ENCODE results near the gene DSTYK.

DNA sequence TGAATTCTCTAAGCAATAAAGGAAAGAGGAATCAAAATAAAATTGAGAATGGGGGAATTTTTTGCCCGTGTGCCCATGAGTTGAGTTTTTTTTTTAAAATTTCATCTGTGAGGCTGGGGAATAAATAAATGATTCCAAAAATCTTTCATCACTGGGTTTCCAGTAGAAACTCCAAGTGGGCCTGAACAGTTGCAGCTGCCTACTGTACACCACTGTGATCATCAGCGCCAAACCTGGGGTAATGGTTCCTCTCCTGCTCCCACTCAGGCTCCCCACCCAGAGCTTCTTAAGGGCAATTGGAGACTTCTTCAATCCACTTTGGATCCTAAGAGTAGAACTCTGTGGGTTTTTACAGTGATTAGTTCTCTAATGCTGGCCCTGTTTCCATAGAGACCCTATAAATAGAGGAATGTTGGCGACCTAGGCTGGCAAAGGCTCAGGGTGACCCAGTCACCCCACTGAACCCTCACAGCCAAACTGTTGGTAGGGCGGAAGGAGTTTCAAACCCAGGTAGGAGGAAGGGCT, 25.5 kb upstream of the DSTYK start:
- TF ChIP-seq ZNF792 (tag by site-specific recombination; IDR thresholded peaks at IDR 0.05) (no peak), ZSCAN30 (tag by site-specific recombination; IDR thresholded peaks at IDR 0.05) (no peak), ZNF24 (tag by site-specific recombination; IDR thresholded peaks at IDR 0.05) (no peak), ZNF174 (tag by site-specific recombination; IDR thresholded peaks at IDR 0.05) (no peak), ZNF10 (tag by site-specific recombination; IDR thresholded peaks at IDR 0.05) (no peak), TCF7L2 (IDR thresholded peaks at IDR 0.05; ENCODE audit: borderline replicate concordance, low read depth, low read length) (no peak), ZNF350 (tag by site-specific recombination; IDR thresholded peaks at IDR 0.05) (no peak), ZNF155 (tag by site-specific recombination; IDR thresholded peaks at IDR 0.05) (no peak)
- TF ChIP-seq, protein P1, sequence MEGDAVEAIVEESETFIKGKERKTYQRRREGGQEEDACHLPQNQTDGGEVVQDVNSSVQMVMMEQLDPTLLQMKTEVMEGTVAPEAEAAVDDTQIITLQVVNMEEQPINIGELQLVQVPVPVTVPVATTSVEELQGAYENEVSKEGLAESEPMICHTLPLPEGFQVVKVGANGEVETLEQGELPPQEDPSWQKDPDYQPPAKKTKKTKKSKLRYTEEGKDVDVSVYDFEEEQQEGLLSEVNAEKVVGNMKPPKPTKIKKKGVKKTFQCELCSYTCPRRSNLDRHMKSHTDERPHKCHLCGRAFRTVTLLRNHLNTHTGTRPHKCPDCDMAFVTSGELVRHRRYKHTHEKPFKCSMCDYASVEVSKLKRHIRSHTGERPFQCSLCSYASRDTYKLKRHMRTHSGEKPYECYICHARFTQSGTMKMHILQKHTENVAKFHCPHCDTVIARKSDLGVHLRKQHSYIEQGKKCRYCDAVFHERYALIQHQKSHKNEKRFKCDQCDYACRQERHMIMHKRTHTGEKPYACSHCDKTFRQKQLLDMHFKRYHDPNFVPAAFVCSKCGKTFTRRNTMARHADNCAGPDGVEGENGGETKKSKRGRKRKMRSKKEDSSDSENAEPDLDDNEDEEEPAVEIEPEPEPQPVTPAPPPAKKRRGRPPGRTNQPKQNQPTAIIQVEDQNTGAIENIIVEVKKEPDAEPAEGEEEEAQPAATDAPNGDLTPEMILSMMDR (tag by site-specific recombination; IDR thresholded peaks at IDR 0.05): no peak
- TF ChIP-seq, protein P2, sequence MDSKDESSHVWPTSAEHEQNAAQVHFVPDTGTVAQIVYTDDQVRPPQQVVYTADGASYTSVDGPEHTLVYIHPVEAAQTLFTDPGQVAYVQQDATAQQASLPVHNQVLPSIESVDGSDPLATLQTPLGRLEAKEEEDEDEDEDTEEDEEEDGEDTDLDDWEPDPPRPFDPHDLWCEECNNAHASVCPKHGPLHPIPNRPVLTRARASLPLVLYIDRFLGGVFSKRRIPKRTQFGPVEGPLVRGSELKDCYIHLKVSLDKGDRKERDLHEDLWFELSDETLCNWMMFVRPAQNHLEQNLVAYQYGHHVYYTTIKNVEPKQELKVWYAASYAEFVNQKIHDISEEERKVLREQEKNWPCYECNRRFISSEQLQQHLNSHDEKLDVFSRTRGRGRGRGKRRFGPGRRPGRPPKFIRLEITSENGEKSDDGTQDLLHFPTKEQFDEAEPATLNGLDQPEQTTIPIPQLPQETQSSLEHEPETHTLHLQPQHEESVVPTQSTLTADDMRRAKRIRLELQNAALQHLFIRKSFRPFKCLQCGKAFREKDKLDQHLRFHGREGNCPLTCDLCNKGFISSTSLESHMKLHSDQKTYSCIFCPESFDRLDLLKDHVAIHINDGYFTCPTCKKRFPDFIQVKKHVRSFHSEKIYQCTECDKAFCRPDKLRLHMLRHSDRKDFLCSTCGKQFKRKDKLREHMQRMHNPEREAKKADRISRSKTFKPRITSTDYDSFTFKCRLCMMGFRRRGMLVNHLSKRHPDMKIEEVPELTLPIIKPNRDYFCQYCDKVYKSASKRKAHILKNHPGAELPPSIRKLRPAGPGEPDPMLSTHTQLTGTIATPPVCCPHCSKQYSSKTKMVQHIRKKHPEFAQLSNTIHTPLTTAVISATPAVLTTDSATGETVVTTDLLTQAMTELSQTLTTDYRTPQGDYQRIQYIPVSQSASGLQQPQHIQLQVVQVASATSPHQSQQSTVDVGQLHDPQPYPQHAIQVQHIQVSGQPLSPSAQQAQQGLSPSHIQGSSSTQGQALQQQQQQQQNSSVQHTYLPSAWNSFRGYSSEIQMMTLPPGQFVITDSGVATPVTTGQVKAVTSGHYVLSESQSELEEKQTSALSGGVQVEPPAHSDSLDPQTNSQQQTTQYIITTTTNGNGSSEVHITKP (tag by site-specific recombination; IDR thresholded peaks at IDR 0.05): no peak
- TF ChIP-seq, protein P3, sequence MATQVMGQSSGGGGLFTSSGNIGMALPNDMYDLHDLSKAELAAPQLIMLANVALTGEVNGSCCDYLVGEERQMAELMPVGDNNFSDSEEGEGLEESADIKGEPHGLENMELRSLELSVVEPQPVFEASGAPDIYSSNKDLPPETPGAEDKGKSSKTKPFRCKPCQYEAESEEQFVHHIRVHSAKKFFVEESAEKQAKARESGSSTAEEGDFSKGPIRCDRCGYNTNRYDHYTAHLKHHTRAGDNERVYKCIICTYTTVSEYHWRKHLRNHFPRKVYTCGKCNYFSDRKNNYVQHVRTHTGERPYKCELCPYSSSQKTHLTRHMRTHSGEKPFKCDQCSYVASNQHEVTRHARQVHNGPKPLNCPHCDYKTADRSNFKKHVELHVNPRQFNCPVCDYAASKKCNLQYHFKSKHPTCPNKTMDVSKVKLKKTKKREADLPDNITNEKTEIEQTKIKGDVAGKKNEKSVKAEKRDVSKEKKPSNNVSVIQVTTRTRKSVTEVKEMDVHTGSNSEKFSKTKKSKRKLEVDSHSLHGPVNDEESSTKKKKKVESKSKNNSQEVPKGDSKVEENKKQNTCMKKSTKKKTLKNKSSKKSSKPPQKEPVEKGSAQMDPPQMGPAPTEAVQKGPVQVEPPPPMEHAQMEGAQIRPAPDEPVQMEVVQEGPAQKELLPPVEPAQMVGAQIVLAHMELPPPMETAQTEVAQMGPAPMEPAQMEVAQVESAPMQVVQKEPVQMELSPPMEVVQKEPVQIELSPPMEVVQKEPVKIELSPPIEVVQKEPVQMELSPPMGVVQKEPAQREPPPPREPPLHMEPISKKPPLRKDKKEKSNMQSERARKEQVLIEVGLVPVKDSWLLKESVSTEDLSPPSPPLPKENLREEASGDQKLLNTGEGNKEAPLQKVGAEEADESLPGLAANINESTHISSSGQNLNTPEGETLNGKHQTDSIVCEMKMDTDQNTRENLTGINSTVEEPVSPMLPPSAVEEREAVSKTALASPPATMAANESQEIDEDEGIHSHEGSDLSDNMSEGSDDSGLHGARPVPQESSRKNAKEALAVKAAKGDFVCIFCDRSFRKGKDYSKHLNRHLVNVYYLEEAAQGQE (tag by site-specific recombination; IDR thresholded peaks at IDR 0.05): no peak
- TF ChIP-seq, protein P4, sequence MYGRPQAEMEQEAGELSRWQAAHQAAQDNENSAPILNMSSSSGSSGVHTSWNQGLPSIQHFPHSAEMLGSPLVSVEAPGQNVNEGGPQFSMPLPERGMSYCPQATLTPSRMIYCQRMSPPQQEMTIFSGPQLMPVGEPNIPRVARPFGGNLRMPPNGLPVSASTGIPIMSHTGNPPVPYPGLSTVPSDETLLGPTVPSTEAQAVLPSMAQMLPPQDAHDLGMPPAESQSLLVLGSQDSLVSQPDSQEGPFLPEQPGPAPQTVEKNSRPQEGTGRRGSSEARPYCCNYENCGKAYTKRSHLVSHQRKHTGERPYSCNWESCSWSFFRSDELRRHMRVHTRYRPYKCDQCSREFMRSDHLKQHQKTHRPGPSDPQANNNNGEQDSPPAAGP (tag by site-specific recombination; IDR thresholded peaks at IDR 0.05): no peak
- TF ChIP-seq, protein P5, sequence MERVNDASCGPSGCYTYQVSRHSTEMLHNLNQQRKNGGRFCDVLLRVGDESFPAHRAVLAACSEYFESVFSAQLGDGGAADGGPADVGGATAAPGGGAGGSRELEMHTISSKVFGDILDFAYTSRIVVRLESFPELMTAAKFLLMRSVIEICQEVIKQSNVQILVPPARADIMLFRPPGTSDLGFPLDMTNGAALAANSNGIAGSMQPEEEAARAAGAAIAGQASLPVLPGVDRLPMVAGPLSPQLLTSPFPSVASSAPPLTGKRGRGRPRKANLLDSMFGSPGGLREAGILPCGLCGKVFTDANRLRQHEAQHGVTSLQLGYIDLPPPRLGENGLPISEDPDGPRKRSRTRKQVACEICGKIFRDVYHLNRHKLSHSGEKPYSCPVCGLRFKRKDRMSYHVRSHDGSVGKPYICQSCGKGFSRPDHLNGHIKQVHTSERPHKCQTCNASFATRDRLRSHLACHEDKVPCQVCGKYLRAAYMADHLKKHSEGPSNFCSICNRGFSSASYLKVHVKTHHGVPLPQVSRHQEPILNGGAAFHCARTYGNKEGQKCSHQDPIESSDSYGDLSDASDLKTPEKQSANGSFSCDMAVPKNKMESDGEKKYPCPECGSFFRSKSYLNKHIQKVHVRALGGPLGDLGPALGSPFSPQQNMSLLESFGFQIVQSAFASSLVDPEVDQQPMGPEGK (tag by site-specific recombination; IDR thresholded peaks at IDR 0.05): no peak
- TF ChIP-seq, protein P6, sequence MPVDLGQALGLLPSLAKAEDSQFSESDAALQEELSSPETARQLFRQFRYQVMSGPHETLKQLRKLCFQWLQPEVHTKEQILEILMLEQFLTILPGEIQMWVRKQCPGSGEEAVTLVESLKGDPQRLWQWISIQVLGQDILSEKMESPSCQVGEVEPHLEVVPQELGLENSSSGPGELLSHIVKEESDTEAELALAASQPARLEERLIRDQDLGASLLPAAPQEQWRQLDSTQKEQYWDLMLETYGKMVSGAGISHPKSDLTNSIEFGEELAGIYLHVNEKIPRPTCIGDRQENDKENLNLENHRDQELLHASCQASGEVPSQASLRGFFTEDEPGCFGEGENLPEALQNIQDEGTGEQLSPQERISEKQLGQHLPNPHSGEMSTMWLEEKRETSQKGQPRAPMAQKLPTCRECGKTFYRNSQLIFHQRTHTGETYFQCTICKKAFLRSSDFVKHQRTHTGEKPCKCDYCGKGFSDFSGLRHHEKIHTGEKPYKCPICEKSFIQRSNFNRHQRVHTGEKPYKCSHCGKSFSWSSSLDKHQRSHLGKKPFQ (tag by site-specific recombination; IDR thresholded peaks at IDR 0.05): no peak

All from HEK293 (cell line).